Measurements from ENCODE around the gene KLC3.
A peak's percentile ranks its signal among the peaks of the same experiment; 100 is the strongest.
"Not testable (repeated sequence)": the region's sequence is repeated elsewhere in the genome, so short reads cannot be mapped to it uniquely, and the experiment has no call there.

KLC3 gene

DNA sequence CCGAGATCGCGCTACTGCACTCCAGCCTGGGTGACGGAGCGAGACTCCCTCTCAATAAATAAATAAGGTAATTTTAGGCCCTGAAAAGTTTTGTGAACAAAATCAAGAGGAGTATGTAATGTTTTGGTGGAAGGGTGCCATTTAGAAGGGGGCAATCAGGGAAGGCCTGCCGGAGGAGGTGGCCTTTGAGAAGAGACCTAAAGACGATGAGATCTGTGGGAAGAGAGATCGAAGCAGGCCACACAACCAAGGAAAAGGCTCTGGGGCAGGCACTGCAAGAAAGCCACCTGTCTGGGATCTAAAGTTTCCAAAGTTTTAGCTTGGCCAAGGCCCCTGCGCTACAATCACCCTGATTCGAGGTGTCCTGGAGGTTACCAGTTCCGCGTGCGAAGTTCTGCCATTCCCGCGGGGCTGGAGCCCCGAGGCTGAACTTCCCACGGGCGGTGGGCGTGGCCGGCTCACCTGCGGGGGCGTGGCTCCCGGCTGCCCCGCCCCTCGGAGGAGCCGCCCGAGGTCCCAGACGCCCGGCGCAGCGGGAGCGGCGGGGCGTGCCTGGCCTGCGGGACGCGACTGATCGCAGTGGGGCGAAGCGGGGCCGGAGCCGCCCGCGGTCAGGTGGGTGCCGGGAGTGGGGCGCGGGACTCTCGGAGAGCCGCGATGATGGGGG, at the start of gene KLC3:
TSS of gene KLC3 (plus strand) at position 519 of the 667 bp plus-strand sequence. CDS start 4,792 bp downstream, outside the sequence.
- peak in 1 of 2 donors; percentile 12 for DNase-seq (ENCODE audit: low read depth in 1 of 2, low spot score in 1 of 2)

DNA sequence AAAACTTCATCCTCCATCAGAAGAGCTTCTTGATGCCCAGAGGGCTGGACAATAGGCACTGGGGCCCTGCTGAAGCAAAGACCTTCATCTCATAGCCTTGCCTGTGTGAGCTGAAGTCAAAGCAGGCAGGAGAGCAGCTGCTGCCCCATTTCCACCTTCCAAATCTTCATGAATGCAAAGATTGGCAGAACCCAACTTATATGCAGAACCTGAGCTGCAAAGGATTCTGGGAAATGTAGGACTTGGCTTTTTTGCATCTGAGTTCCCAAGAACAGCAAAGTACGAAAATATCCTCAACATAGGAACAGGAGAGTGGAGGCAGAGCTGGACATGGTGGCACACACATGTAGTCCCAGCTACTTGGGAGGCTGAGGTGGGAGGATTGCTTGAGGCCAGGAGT, 48.7 kb upstream of the KLC3 start:
- no peak for DNase-seq (ENCODE audit: low read depth in 1 of 2, low spot score in 1 of 2)

DNA sequence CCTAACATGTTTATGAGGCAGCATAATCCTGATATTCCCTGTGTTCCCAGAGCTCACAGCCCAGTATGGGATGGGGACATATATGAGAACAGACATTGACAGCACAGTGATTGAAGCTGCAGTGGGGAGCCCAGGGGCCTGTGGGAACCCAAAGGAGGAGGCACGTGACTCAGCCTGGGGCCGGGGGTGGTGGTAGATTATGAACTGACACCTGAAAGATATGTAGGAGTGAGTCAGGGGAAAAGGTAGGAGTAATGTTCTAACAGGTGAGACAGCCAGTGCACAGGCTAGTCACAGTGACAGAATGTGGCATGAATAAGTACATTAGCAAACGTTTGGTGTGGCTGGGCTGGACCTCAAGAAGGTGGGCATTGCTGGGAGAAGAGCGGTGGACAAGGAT, 46.9 kb upstream of the KLC3 start:
- no peak for DNase-seq (ENCODE audit: low read depth in 1 of 2, low spot score in 1 of 2)

DNA sequence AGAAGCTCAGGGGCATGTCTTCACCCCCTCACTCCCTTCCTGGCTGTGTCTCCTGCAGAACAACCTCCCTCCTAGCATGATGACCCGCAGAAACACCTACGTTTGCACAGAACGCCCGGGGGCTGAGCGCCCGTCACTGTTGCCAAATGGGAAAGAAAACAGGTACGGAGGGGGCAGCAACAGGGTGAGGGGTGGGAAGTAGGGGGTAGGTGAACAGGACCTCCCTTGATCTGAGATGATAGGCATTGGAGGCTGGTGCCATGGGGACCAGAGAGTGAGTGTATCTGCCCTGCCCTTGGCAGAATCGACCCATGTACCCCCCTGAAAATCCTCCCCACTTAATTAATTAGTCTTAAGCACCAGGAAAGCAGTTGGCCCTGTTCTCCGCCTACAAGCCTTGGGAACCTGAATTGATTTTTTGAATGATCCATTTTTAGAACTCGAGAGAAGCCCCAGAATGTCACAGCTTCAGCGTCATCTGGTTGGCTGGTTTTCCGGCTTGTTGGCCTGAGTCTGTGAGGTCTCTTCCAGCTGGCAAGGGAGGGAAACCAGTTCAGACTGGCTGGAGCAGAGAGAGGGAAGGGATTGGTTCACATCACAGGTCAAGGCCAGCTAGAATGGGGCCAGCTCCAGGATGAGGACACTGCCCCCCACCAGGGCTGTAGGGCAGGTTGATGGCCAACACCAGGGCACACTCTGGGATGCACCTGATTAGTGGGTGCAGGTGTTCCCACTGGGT, 46.1 kb upstream of the KLC3 start:
- DNase-seq (ENCODE audit: low read depth in 1 of 2, low spot score in 1 of 2) = no peak

DNA sequence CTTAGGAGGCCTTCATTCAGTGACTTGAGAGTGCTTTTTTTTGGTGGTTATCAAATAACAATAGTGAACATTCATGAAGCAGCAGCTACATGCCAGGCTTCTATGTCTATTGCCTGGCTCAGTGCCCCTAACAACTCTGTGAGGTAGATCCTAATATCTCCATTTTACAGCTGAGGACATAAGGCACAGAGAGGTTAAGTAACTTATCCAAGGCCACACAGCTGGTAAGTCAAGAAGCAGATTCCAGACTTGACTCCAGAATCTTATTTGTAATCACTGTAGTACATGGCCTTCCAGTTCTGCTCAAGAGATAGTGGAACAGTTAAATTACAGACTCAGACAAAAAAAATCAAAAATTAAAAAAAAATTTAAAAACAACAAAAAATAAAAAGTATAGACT, 44.7 kb upstream of the KLC3 start:
- DNase-seq (ENCODE audit: low read depth in 1 of 2, low spot score in 1 of 2) = no peak

DNA sequence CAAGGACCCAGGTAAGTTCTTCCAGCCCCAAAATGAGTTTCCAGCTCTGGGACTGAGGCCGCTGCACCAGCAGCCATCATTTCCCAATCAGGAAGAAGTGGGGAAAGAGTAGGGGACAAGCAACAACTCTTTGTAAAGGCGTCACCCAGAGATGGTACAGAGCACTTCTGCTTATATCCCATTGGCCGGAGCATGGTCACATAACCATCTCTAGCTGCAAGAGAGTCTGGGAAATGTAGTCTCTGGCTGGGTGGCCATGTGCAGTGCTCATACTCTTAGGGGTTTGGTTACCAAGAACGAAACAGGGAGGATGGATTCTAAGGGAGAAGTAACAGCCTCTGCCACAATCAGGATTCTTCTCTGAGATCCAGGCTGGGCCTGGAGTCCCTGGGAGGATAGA, 44.2 kb upstream of the KLC3 start:
- no peak for DNase-seq (ENCODE audit: low read depth in 1 of 2, low spot score in 1 of 2)

DNA sequence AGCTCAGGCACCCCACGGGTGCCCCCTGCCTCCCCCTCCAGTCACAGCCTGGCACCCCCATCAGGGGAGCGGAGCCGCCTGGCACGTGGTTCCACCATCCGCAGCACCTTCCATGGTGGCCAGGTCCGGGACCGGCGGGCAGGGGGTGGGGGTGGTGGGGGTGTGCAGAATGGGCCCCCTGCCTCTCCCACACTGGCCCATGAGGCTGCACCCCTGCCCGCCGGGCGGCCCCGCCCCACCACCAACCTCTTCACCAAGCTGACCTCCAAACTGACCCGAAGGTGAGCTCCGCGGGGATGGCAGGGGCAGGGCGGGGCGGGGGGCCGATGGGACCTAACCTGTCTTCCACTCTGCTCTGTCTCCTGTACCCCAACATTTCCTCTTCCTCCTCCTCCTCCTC, 42.9 kb upstream of the KLC3 start:
- DNase-seq (ENCODE audit: low read depth in 1 of 2, low spot score in 1 of 2) = no peak

DNA sequence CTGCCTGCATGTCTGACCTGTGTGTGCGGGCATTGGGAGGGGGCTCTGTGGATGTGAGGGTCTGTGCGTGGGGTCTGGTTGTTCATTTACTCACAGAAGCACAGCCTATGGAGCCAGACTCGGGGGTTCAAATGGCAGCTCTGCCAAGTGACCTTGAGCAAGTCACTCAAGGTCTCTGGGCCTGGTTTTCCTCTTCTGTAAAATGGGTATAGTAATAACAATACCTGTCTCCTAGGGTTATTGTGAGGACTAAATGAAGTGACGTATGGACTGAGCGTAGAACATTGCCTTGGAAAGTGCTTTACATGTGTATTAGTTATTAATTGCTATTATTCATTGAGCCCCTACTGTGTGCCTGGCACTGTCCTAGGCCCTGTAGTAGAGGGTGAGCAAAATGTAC, 42.3 kb upstream of the KLC3 start:
- DNase-seq (ENCODE audit: low read depth in 1 of 2, low spot score in 1 of 2) = no peak

DNA sequence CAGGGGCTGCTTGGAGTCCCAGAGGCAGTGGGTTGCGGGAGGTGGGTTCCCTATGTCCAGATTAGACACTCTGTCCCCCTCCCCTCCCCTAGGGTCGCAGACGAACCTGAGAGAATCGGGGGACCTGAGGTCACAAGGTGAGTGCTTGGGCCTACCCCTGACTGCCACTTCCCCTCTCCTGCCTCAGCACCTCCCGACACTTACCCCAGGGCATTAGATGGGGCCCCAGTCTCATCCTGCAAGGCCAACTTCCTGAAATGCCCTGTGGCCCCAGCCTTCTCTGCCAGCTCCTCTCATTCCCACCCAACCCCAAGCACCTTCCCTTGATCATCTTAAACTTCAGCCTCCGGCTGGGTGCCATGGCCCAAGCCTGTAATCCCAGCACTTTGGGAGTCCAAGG, 40.8 kb upstream of the KLC3 start:
- DNase-seq (ENCODE audit: low read depth in 1 of 2, low spot score in 1 of 2) = no peak

DNA sequence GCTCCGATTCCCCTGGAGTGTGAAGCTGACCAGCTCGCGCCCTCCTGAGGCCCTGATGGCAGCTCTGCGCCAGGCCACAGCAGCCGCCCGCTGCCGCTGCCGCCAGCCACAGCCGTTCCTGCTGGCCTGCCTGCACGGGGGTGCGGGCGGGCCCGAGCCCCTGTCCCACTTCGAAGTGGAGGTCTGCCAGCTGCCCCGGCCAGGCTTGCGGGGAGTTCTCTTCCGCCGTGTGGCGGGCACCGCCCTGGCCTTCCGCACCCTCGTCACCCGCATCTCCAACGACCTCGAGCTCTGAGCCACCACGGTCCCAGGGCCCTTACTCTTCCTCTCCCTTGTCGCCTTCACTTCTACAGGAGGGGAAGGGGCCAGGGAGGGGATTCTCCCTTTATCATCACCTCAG, 38.1 kb upstream of the KLC3 start:
- no peak for DNase-seq (ENCODE audit: low read depth in 1 of 2, low spot score in 1 of 2)

DNA sequence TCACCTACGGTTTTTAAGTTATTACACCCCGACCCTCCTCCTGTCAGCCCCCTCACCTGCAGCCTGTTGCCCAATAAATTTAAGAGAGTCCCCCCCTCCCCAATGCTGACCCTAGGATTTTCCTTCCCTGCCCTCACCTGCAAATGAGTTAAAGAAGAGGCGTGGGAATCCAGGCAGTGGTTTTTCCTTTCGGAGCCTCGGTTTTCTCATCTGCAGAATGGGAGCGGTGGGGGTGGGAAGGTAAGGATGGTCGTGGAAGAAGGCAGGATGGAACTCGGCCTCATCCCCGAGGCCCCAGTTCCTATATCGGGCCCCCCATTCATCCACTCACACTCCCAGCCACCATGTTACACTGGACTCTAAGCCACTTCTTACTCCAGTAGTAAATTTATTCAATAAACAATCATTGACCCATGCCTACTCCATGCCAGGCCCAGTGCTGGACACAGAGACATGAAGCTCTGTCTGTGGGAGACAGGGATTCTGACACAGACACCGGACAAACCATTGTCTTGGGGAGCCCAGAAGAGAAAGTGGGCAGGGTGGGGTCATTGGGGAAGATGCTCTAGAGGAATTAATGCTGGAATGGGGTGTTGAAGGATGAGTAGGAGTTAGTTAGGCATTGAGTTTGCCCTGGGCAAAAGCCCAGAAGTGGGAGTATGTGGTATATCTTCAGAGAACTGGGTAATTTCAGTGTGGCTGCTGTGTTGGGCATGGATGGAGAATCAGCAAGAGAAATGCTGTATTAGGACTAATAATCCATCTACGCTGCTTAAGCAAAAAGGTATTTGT, 37.1 kb upstream of the KLC3 start:
- no peak for DNase-seq (ENCODE audit: low read depth in 1 of 2, low spot score in 1 of 2)

DNA sequence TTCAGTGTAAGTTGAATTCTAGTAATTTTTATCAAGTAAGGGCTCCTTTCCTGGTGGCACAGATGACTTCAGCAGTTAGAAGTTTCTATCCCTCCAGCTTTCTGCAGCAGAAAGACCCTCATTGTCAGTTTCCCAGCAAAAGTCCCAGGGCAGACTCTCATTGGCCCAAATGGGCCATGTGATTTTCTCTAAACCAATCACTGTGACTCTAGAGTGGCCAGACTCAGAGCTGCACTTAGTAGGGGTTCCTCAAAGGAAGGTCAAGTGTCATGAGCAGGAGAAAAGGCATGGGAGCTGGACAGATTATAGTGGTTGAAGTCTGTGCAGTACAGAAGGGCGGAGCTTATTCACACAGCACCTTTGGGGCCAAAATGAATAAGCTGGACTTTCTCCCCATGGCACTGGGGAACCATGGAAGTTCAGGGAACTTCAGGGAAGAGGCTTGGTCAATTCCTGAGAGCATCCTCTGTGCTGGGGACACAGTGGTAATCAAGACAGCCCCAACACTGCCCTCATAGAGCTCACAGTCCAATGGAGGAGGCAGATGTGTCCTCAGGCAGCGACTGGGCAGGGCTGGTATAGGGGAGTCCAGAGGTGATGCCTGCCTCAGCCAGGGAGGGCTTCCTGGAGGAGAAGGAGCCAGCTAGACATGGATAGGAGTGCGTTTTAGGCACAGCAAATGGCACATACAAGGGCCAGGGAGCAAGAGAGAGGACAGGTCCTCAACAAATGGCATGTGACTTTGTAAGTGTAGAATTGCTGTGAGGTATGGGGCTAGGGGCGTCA, 36.2 kb upstream of the KLC3 start:
- no peak for DNase-seq (ENCODE audit: low read depth in 1 of 2, low spot score in 1 of 2)

DNA sequence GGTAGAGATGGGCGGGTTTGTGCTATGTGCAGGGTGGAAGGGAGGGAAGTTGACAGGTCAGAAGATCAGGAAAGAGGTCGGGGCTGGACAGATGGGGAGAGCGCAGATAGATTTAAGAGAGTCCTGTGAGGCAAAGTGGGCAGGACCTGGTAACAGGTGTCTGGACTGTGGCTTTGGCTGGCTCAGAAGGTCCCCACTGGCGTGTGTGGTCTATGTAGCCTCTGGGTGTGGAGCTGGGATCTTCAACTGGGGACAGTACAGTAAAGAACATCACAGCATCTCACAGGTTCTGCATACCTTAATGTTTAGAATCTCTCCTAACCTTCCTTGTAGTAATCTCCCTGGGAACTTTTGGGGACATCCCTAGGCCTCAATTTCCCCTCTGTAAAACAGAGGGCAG, 35.5 kb upstream of the KLC3 start:
- no peak for DNase-seq (ENCODE audit: low read depth in 1 of 2, low spot score in 1 of 2)

DNA sequence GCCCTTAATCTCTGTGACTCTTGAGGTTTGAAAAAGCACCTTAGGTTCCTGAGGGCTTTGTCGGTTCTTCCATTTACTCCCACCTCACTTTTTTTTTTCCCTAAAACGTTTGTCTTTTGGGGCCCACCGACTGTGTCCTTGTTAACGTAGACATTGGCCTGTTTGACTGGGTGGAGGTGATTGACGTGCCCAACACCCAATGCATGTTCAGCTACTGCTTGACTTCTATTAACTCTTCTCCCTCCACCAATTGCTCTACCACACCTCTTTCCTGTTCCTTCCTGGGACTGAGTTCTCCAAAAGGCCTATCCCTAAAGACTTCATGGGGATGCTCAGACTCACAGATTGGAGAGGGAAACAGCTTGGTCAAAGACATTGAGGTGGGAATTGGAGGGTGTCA, 35.1 kb upstream of the KLC3 start:
- no peak for DNase-seq (ENCODE audit: low read depth in 1 of 2, low spot score in 1 of 2)

DNA sequence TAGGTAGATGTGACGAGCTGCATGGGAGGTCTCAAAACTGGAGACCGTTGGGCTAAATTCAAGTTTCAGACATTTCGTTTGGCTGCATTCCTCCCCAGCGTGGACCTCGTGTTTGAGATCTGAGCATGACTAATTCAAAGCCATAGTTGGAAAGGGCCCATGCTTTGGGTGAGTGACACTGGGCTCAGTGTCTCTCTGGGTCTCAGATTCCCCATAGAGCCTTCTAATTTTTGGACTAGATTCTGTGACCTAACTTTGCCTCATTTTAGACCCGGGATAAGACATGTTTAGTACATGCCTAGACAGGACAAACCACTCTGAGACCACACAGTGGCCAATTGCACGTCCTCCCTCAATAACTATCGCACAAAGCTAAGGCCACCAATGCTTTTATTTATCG, 34.5 kb upstream of the KLC3 start:
- DNase-seq (ENCODE audit: low read depth in 1 of 2, low spot score in 1 of 2) = no peak

DNA sequence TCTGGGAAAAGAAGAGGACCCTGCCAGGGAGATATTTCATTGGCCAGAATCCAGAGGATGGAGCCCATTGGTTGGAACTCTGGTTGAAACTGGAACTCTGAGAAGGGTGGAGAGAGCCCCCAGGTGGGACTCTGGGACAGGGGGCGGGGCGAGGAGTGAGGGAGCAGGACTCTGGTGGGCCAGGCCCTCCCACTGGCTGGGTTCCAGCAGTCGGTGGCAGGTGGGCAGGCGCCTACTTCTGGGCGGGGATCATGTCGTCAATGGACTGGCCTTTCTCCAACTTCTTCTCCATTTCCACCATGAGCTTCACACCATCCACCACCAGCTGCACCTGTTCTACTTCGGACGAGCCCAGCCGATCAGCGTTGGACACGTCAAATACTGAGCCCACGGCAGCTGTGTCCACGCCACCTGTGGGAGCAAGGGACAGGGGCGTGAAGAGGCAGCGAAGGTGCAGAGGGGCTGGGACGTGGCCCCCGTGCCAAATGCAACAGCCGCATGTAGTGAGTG, 34.0 kb upstream of the KLC3 start:
- no peak for DNase-seq (ENCODE audit: low read depth in 1 of 2, low spot score in 1 of 2)

DNA sequence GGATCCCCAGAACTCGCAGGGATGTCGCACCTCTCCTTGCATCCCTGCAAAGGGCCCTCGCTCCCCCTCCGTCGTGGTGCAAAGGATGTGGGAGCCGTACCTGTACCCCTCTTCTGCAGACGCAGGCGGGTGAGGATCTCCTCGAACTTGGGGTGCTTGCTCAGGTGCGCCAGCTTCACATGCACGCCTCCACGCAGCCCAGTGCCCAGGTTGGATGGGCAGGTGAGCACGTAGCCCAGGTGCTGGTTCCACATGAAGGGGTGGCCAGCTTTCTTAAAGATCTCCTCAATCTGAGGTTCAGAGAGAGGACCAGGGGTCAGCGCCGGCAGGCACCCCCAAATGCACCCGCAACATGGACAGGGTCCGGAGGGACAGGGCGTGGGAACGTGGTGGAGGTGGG, 33.2 kb upstream of the KLC3 start:
- DNase-seq (ENCODE audit: low read depth in 1 of 2, low spot score in 1 of 2) = no peak

DNA sequence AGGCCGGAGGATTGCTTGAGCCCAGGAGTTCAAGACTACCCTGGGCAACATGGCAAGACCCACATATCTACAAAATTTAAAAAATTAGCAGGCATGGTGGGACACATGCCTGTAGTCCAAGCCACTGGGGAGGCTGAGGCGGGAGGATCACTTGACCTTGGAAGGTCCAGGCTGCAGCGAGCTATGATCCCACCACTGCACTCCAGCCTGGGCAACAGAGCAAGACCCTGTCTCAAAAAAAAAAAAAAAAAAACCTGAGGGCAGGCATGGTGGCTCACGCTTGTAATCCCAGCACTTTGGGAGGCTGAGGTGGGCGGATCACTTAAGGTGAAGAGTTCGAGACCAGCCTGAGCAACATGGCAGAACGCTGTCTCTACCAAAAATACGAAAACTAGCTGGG, 31.2 kb upstream of the KLC3 start:
- DNase-seq (ENCODE audit: low read depth in 1 of 2, low spot score in 1 of 2) = not testable (repeated sequence)

DNA sequence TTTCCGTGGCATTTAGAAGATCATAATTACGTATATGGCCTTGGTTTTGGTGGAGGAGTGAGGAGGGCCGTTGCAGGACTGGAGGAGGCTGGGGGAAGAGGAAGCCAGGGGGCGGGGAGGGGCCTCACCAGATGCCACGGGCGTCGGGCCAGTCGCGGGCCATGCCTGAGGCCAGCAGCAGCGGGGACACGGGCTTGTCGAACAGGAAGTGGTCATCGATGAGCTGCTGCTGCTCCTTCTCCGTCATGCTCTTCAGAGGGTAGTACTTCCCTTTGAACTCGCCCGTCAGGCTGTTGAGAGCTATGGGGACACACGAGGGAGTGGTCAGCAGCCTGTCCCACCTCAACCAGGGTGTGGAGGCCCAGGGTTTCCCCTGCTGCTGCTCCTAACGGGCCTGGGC, 28.9 kb upstream of the KLC3 start:
- no peak for DNase-seq (ENCODE audit: low read depth in 1 of 2, low spot score in 1 of 2)

DNA sequence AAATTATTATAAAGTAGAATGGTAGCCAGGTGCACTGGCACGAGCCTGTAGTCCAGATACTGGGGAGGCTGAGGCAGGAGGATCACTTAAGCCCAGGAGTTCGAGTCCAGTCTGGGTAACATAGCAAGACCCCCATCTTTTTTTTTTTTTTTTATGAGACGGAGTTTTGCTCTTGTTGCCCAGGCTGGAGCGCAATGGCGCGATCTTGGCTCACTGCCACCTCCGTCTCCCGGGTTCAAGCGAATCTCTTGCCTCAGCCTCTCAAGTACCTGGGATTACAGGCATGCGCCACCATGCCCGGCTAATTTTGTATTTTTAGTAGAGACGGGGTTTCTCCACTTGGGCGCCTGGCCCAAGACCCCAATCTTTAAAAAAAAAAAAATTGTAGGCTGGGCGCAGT, 28.3 kb upstream of the KLC3 start:
- DNase-seq (ENCODE audit: low read depth in 1 of 2, low spot score in 1 of 2) = not testable (repeated sequence)

DNA sequence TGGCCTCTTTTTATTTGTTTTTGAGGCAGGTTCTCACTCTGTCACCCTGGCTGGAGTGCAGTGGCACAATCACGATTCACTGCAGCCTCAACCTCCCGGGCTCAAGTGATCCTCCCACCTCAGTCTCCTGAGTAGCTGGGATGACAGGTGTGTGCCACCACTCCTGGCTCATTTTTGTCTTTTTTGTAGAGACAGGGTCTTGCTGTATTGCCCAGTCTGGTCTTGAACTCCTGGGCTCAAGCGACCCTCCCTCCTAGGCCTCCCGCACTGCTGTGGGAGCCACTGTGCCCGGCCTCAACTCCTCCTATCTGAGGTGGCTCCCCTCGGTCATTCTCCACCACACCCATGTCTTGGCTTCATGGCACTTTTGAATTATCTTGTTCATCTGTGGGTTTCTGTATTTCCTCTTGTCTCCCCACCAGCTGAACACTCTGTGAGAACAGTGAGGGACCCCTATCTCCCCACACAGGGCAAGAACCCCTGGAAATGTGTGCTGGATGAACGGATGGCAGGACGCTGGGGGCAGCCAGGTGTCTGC, 25.8 kb upstream of the KLC3 start:
- DNase-seq (ENCODE audit: low read depth in 1 of 2, low spot score in 1 of 2) = no peak
